ENCODE results near the gene ZNF845.

The ZNF845 gene

GRCh38 chr19:53374743-53375142 lies 41.2 kb downstream of the ZNF845 start:
- TF ChIP-seq CTCF (IDR thresholded peaks at IDR 0.05; ENCODE audit: low read depth, low read length): no peak
- no peaks in the 10 kb centered on the region for H3K27me3 ChIP-seq
- no peaks in the 10 kb centered on the region for H3K36me3 ChIP-seq

GRCh38 chr19:53381376-53381775 lies 47.8 kb downstream of the ZNF845 start:
- H3K4me3 ChIP-seq (ENCODE audit: low read depth, low read length): no peak overlapping the region
- H3K4me1 ChIP-seq: no peaks in the 10 kb centered on the region
- no peaks in the 10 kb centered on the region for H3K9me3 ChIP-seq
- TF ChIP-seq CTCF (IDR thresholded peaks at IDR 0.05; ENCODE audit: low read depth, low read length): no peak
- H3K36me3 ChIP-seq: no peaks in the 10 kb centered on the region
- DNase-seq: no peak
- H3K27me3 ChIP-seq: no peaks in the 10 kb centered on the region

More at GRCh38 chr19:53374743-53375142, 41.2 kb downstream of the ZNF845 start:
- H3K9me3 ChIP-seq: no peaks in the 10 kb centered on the region
- no peak for DNase-seq
- no peak overlapping the region for H3K4me3 ChIP-seq (ENCODE audit: low read depth, low read length)
- no peaks in the 10 kb centered on the region for H3K4me1 ChIP-seq

- H3K4me3 ChIP-seq (ENCODE audit: low read depth, low read length): no peak overlapping the region
- no peaks in the 10 kb centered on the region for H3K27me3 ChIP-seq
- H3K4me1 ChIP-seq: no peaks in the 10 kb centered on the region
- H3K9me3 ChIP-seq: no peaks in the 10 kb centered on the region
- TF ChIP-seq CTCF (IDR thresholded peaks at IDR 0.05; ENCODE audit: low read depth, low read length): no peak
- H3K36me3 ChIP-seq: no peaks in the 10 kb centered on the region
- DNase-seq: no peak
Measured at GRCh38 chr19:53388168-53388567, 54.6 kb downstream of the ZNF845 start.

- no peaks in the 10 kb centered on the region for H3K36me3 ChIP-seq
- no peaks in the 10 kb centered on the region for H3K27me3 ChIP-seq
- H3K9me3 ChIP-seq: no peaks in the 10 kb centered on the region
- no peak for TF ChIP-seq CTCF (IDR thresholded peaks at IDR 0.05; ENCODE audit: low read depth, low read length)
- DNase-seq: no peak
- H3K4me1 ChIP-seq: no peaks in the 10 kb centered on the region
- H3K4me3 ChIP-seq (ENCODE audit: low read depth, low read length): no peak overlapping the region
Measured at GRCh38 chr19:53388904-53389303, 55.4 kb downstream of the ZNF845 start.

- no peak for TF ChIP-seq CTCF (IDR thresholded peaks at IDR 0.05; ENCODE audit: low read depth, low read length)
- H3K27me3 ChIP-seq: no peaks in the 10 kb centered on the region
- no peaks in the 10 kb centered on the region for H3K4me1 ChIP-seq
- no peak for DNase-seq
- H3K9me3 ChIP-seq: no peaks in the 10 kb centered on the region
- no peak overlapping the region for H3K4me3 ChIP-seq (ENCODE audit: low read depth, low read length)
- no peaks in the 10 kb centered on the region for H3K36me3 ChIP-seq
Measured at GRCh38 chr19:53389571-53389970, 56.0 kb downstream of the ZNF845 start.

GRCh38 chr19:53389978-53390377 lies 56.4 kb downstream of the ZNF845 start:
- DNase-seq: no peak
- no peaks in the 10 kb centered on the region for H3K9me3 ChIP-seq
- no peak overlapping the region for H3K4me3 ChIP-seq (ENCODE audit: low read depth, low read length)
- H3K36me3 ChIP-seq: no peaks in the 10 kb centered on the region
- no peaks in the 10 kb centered on the region for H3K4me1 ChIP-seq
- no peaks in the 10 kb centered on the region for H3K27me3 ChIP-seq
- no peak for TF ChIP-seq CTCF (IDR thresholded peaks at IDR 0.05; ENCODE audit: low read depth, low read length)
